H9 (cell line): ENCODE measurements around the gene ZNF829. TPM values are rescaled to one million over a fixed set of nuclear protein-coding genes. Genes with fewer than 3 reads are reported as not detected.

Experiments
- DNase-seq: peaks from one replicate; pipeline ENCODE4 v3.0.0-alpha.2; 2017
- H2AFZ ChIP-seq: one replicate; pipeline ENCODE4 v1.6.1; 2013; ENCODE audit warnings: mild to moderate bottlenecking, low read length, control low read depth, moderate library complexity
- H2AK5ac ChIP-seq: 2 replicates; pipeline ENCODE4 v1.6.1; 2013; ENCODE audit warnings: low read length, control low read depth, mixed read lengths; ENCODE audit not compliant: insufficient read length
- H2BK120ac ChIP-seq: one replicate; pipeline ENCODE4 v1.6.1; 2013; ENCODE audit warnings: low read depth, mild to moderate bottlenecking, low read length, control low read depth, inconsistent platforms; ENCODE audit not compliant: poor library complexity, severe bottlenecking
- H2BK12ac ChIP-seq: 2 replicates; pipeline ENCODE4 v1.6.1; 2013; ENCODE audit warnings: low read length, control low read depth, mixed read lengths, low read depth; ENCODE audit not compliant: insufficient read length
- H2BK15ac ChIP-seq: 2 replicates; pipeline ENCODE4 v1.6.1; 2013; ENCODE audit warnings: low read depth, low read length, control low read depth
- H2BK20ac ChIP-seq: one replicate; pipeline ENCODE4 v1.6.1; 2013; ENCODE audit warnings: low read depth, mild to moderate bottlenecking, low read length, control low read depth, inconsistent platforms; ENCODE audit not compliant: poor library complexity, severe bottlenecking
- H2BK5ac ChIP-seq: 2 replicates; pipeline ENCODE4 v1.6.1; 2013; ENCODE audit warnings: low read length, control low read depth, mixed read lengths; ENCODE audit not compliant: insufficient read length
- H3K14ac ChIP-seq: 2 replicates; pipeline ENCODE4 v1.6.1; 2013; ENCODE audit warnings: low read length, control low read depth; ENCODE audit not compliant: insufficient read depth
- H3K18ac ChIP-seq: 2 replicates; pipeline ENCODE4 v1.6.1; 2013; ENCODE audit warnings: low read depth, mild to moderate bottlenecking, mixed read lengths, low read length, control low read depth; ENCODE audit not compliant: insufficient read length
- H3K23ac ChIP-seq: 2 replicates; pipeline ENCODE4 v1.6.1; 2013; ENCODE audit warnings: low read length, control low read depth, mixed read lengths, low read depth; ENCODE audit not compliant: insufficient read length
- H3K23me2 ChIP-seq: 2 replicates; pipeline ENCODE4 v1.6.1; 2013; ENCODE audit warnings: low read depth, mild to moderate bottlenecking, mixed read lengths, low read length, control low read depth; ENCODE audit not compliant: insufficient read length, poor library complexity, severe bottlenecking
- H3K27ac ChIP-seq: 2 replicates; pipeline ENCODE4 v1.5.1; 2013; ENCODE audit warnings: low read length, control low read depth, mixed read lengths, low read depth; ENCODE audit not compliant: insufficient read length
- H3K27me3 ChIP-seq: 2 replicates; pipeline ENCODE4 v1.6.1; 2013; ENCODE audit warnings: low read length, control low read depth, inconsistent platforms; ENCODE audit not compliant: insufficient read depth
- H3K4ac ChIP-seq: 2 replicates; pipeline ENCODE4 v1.6.1; 2013; ENCODE audit warnings: low read depth, mild to moderate bottlenecking, control low read depth, inconsistent platforms, low read length, moderate library complexity
- H3K4me1 ChIP-seq: 2 replicates; pipeline ENCODE4 v1.6.1; 2013; ENCODE audit warnings: low read length, control low read depth, inconsistent platforms; ENCODE audit not compliant: insufficient read depth
- H3K4me2 ChIP-seq: 2 replicates; pipeline ENCODE4 v1.6.1; 2013; ENCODE audit warnings: low read length, control low read depth, mixed read lengths; ENCODE audit not compliant: insufficient read length, insufficient read depth
- H3K56ac ChIP-seq: 2 replicates; pipeline ENCODE4 v1.6.1; 2013; ENCODE audit warnings: low read depth, mild to moderate bottlenecking, mixed read lengths, low read length, control low read depth; ENCODE audit not compliant: insufficient read length
- H3K79me1 ChIP-seq: 2 replicates; pipeline ENCODE4 v1.6.1; 2013; ENCODE audit warnings: low read depth, mild to moderate bottlenecking, moderate library complexity, low read length, control low read depth, inconsistent platforms; ENCODE audit not compliant: insufficient read depth, poor library complexity, severe bottlenecking
- H3K79me2 ChIP-seq: 2 replicates; pipeline ENCODE4 v1.6.1; 2013; ENCODE audit warnings: low read length, control low read depth, inconsistent platforms; ENCODE audit not compliant: insufficient read depth
- H3K9ac ChIP-seq: 2 replicates; pipeline ENCODE4 v1.6.1; 2013; ENCODE audit warnings: low read length, control low read depth, mixed read lengths; ENCODE audit not compliant: insufficient read length; ENCODE audit errors: extremely low read depth
- H3K9me3 ChIP-seq: one replicate; pipeline ENCODE4 v1.6.1; 2013; ENCODE audit warnings: low read depth, low read length, inconsistent platforms; ENCODE audit not compliant: control insufficient read depth
- H3T11ph ChIP-seq: one replicate; pipeline ENCODE4 v1.6.1; 2013; ENCODE audit warnings: mild to moderate bottlenecking, low read length, control low read depth, inconsistent platforms
- H4K20me1 ChIP-seq: one replicate; pipeline ENCODE4 v1.6.1; 2013; ENCODE audit not compliant: control insufficient read depth, insufficient read length, insufficient read depth
- H4K5ac ChIP-seq: 2 replicates; pipeline ENCODE4 v1.6.1; 2013; ENCODE audit warnings: low read depth, mild to moderate bottlenecking, mixed read lengths, low read length, control low read depth; ENCODE audit not compliant: insufficient read length
- H4K8ac ChIP-seq: replicated peaks from 2 replicates; pipeline ENCODE4 v1.6.1; 2013; ENCODE audit warnings: low read length, control low read depth, mixed read lengths, low read depth; ENCODE audit not compliant: insufficient read length
- H4K91ac ChIP-seq: 2 replicates; pipeline ENCODE4 v1.6.1; 2013; ENCODE audit warnings: low read depth, mild to moderate bottlenecking, moderate library complexity, mixed read lengths, low read length, control low read depth; ENCODE audit not compliant: insufficient read length
- H3K27ac Mint-ChIP-seq, 3 experiments: 2 replicates in 2 of 3; 3 replicates in 1 of 3; pipeline ENCODE4 v1.8.0; 2020 to 2021; ENCODE audit warnings: mixed read lengths in 3 of 3, mild to moderate bottlenecking in 1 of 3, moderate library complexity in 1 of 3
- H3K27me3 Mint-ChIP-seq: 2 replicates; pipeline ENCODE4 v1.8.0; 2021; ENCODE audit warnings: low read depth, mild to moderate bottlenecking, moderate library complexity, mixed read lengths
- H3K36me3 Mint-ChIP-seq, 3 experiments: 2 replicates in 2 of 3; 3 replicates in 1 of 3; pipeline ENCODE4 v1.8.0; 2020 to 2021; ENCODE audit warnings: low read depth in 3 of 3, mixed read lengths in 3 of 3; ENCODE audit not compliant: insufficient read depth in 1 of 3
- H3K4me1 Mint-ChIP-seq, 2 experiments: 2 replicates each; pipeline ENCODE4 v1.8.0; 2020; ENCODE audit warnings: mixed read lengths in 2 of 2
- H3K4me3 Mint-ChIP-seq, 2 experiments: 2 replicates in 1 of 2; 3 replicates in 1 of 2; pipeline ENCODE4 v1.8.0; 2020 to 2021; ENCODE audit warnings: mild to moderate bottlenecking in 2 of 2, mixed read lengths in 2 of 2, moderate library complexity in 1 of 2
- H3K9me3 Mint-ChIP-seq, 2 experiments: 2 replicates in 1 of 2; 3 replicates in 1 of 2; pipeline ENCODE4 v1.8.0; 2020; ENCODE audit warnings: mild to moderate bottlenecking in 2 of 2, mixed read lengths in 2 of 2, moderate library complexity in 1 of 2
- WGBS: extraction: QIAGEN DNeasy Blood & Tissue Kit; methylation state at CpG from one replicate; pipeline ENCODE4 v1.1.7; 2013; ENCODE audit warnings: missing lambda C conversion rate, low lambda C conversion rate, mixed read lengths; ENCODE audit not compliant: insufficient read length; ENCODE audit errors: extremely low coverage; 5-methylcytosine and 5-hydroxymethylcytosine counted together
- total RNA-seq: library from RNA; stranded (reverse); gene quantifications from 2 replicates; pipeline ENCODE4 v1.2.1, GENCODE V29; 2021
- TF ChIP-seq, protein P1 (sequence below): fragments of 200-600 bp; sonication (generic); conservative IDR thresholded peaks from 3 replicates; pipeline ENCODE4 v1.8.0; 2021; ENCODE audit warnings: antibody characterized with exemption, mild to moderate bottlenecking

ZNF829 gene
- total RNA-seq, 1 experiment from 2014 or later: 4.9 TPM

DNA sequence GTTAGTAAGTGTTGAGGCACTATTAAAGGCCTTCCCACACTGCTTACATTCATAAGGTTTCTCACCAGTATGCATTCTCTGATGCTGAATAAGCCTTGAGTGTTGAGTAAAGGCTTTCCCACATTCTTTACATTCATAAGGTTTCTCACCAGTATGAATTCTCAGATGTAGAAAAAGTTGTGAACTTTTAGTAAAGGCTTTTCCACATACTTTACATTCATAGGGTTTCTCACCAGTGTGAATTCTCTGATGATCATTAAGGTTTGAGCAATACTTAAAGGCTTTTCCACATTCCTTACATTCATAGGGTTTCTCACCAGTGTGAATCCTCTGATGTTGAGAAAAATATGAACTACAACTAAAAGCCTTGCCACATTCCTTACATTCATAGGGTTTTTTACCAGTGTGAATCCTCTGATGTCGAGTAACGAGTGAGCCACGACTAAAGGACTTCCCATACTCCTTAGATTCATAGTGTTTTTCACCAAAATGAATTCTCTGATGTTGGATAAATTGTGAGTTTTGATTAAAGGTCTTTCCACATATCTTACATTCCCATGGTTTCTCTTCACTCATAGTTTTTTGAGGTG is 24.2 kb downstream of the ZNF829 start:
- Histone ChIP-seq H2BK5ac (no peak overlapping the region), H3K18ac (no peak overlapping the region), H2AFZ (no peak overlapping the region), H4K20me1 (no peaks in the 10 kb centered on the region), H3K23me2 (no peaks in the 10 kb centered on the region), H4K91ac (no peak overlapping the region), H2BK20ac (no peak overlapping the region), H3K9me3 (peaks cover 77% of the 10 kb centered on the region), H4K8ac (no peak overlapping the region), H3K4me1 (no peaks in the 10 kb centered on the region), H3K9ac (no peak overlapping the region), H3K27me3 (no peaks in the 10 kb centered on the region), H3K27ac (no peak overlapping the region), H2BK12ac (no peak overlapping the region), H3K23ac (no peak overlapping the region), H3K4me2 (no peak overlapping the region), H4K5ac (no peak overlapping the region), H3T11ph (no peak overlapping the region), H2AK5ac (no peak overlapping the region), H3K56ac (no peak overlapping the region), H2BK120ac (no peak overlapping the region), H2BK15ac (no peak overlapping the region), H3K79me1 (no peaks in the 10 kb centered on the region), H3K4ac (no peak overlapping the region), H3K14ac (no peak overlapping the region), H3K79me2 (no peaks in the 10 kb centered on the region)
- H3K4me1 Mint-ChIP-seq: no peaks in the 10 kb centered on the region
- DNase-seq: no peak
- H3K36me3 Mint-ChIP-seq: peaks cover 58 to 85% (median 84%) of the 10 kb centered on the region in 3 experiments
- peaks cover 3% of the 10 kb centered on the region for H3K27me3 Mint-ChIP-seq
- TF ChIP-seq, protein P1, sequence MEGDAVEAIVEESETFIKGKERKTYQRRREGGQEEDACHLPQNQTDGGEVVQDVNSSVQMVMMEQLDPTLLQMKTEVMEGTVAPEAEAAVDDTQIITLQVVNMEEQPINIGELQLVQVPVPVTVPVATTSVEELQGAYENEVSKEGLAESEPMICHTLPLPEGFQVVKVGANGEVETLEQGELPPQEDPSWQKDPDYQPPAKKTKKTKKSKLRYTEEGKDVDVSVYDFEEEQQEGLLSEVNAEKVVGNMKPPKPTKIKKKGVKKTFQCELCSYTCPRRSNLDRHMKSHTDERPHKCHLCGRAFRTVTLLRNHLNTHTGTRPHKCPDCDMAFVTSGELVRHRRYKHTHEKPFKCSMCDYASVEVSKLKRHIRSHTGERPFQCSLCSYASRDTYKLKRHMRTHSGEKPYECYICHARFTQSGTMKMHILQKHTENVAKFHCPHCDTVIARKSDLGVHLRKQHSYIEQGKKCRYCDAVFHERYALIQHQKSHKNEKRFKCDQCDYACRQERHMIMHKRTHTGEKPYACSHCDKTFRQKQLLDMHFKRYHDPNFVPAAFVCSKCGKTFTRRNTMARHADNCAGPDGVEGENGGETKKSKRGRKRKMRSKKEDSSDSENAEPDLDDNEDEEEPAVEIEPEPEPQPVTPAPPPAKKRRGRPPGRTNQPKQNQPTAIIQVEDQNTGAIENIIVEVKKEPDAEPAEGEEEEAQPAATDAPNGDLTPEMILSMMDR: no peak
- H3K9me3 Mint-ChIP-seq: peaks cover 89 to 96% of the 10 kb centered on the region in 2 experiments
- no CpG with 5 or more reads among the region's 3 CpGs for WGBS
- H3K4me3 Mint-ChIP-seq: no peak overlapping the region
- no peak overlapping the region for H3K27ac Mint-ChIP-seq
